ENCODE data around the gene PTBP3. TPM values are rescaled to one million over a fixed set of nuclear protein-coding genes. Genes with fewer than 3 reads are reported as not detected.

Gene PTBP3
- total and polyA plus RNA-seq, 2 of the 13 experiments (the other 11 are each of a cell fraction or from before 2014, with no cell fraction given): 52.8 to 61.1 TPM

DNA sequence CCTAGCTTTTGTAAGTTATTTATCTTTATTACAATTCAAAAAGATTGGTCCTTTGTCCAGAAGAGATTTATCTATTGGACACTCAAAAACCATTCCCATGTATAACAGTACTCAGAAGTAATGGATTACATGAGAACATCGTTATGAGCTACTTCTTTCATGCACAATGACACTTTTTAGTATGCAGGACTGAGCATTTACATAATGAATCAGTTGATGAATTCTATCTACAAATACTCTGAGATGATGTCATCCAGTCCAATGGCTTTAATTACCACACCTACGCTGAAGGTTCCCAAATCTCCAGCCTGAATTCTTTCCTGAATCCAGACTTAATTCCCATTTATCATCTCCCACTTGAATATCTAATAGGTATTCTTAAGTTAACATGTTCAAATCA, 75.3 kb downstream of the PTBP3 start:
- no peak for DNase-seq (ENCODE audit: low spot score)
- Histone ChIP-seq H3K9ac (ENCODE audit: insufficient read depth, low read depth, low read length) (no peak overlapping the region), H3K4me1 (ENCODE audit: insufficient read depth, low read length) (no peaks in the 10 kb centered on the region), H3K4me2 (ENCODE audit: low read depth, low read length) (no peak overlapping the region), H3K9me3 (ENCODE audit: low read length) (no peaks in the 10 kb centered on the region), H3K27me3 (ENCODE audit: control insufficient read depth in 1 of 2, insufficient read depth in 2 of 2, low read length in 2 of 2) (no peaks in the 10 kb centered on the region), H2AFZ (ENCODE audit: low read length) (no peak overlapping the region), H3K27ac (ENCODE audit: extremely low read length, insufficient read depth, low read length) (no peak overlapping the region), H3K4me3 (replicated peaks in 1 of 3; ENCODE audit: insufficient read depth in 1 of 3, low read depth in 2 of 3, low read length in 3 of 3) (no peak overlapping the region), H3K79me2 (ENCODE audit: insufficient read depth, low read length) (peaks cover 6% of the 10 kb centered on the region), H4K20me1 (ENCODE audit: insufficient read depth, low read length) (peaks cover 10% of the 10 kb centered on the region), H3K36me3 (replicated peaks in 1 of 2; ENCODE audit: control insufficient read depth in 1 of 2, insufficient read depth in 2 of 2, low read length in 2 of 2) (peaks cover 2 to 18% of the 10 kb centered on the region in 2 experiments)
- FAIRE-seq: no peak
- WGBS (ENCODE audit: low lambda C conversion rate): 97% methylated on average over 2 of the region's 2 CpGs
- no peak for TF ChIP-seq GLMP (CRISPR knock-in tag; IDR thresholded peaks at IDR 0.05; ENCODE audit: borderline replicate concordance)
- peak; percentile 71 for TF ChIP-seq ATF7 (IDR thresholded peaks at IDR 0.05)
- no peak for TF ChIP-seq ATF7 (CRISPR knock-in tag; IDR thresholded peaks at IDR 0.05)
- BruUV-seq (replicated peaks): no TSS peak
- ChIA-PET CTCF (ENCODE audit: low intra/inter-chr PET ratio, low total read pairs) (no interaction called here), POLR2A (no interaction called here)
- intact Hi-C loops (cut with micrococcal nuclease; ENCODE audit: unreplicated experiment): no loop called here
- in situ Hi-C loops (cut with HindIII; ENCODE audit: extremely low pct_ligation_motif_present, low pct_unique_long_range_greater_than_20kb): no loop called here
- ATAC-seq: no peak

DNA sequence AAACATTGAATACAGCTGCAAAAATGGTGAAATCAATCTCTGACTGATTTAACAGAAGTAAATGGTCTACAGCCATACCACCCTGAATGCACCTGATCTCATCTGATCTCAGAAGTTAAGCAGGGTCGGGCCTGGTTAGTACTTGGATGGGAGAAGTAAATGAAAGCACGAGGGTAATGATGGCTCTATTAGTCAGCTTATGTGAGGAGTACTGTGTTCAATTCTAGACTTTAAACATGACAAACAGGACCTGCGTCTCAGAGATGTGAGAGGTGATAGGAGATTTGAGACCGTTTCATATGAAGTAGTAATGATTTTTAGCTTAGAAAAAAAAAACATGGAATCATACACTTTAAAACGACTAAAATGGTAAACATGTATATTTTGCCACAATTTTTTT, 81.2 kb downstream of the PTBP3 start:
- Histone ChIP-seq H3K79me2 (ENCODE audit: insufficient read depth, low read length) (peaks cover 4% of the 10 kb centered on the region), H3K36me3 (replicated peaks in 1 of 2; ENCODE audit: control insufficient read depth in 1 of 2, insufficient read depth in 2 of 2, low read length in 2 of 2) (peaks cover 0 to 21% of the 10 kb centered on the region in 2 experiments; a peak in 4 of 5 replicates), H3K9ac (ENCODE audit: insufficient read depth, low read depth, low read length) (no peak overlapping the region), H2AFZ (ENCODE audit: low read length) (no peak overlapping the region), H3K27ac (ENCODE audit: extremely low read length, insufficient read depth, low read length) (no peak overlapping the region), H3K4me3 (replicated peaks in 1 of 3; ENCODE audit: insufficient read depth in 1 of 3, low read depth in 2 of 3, low read length in 3 of 3) (no peak overlapping the region), H3K9me3 (ENCODE audit: low read length) (no peaks in the 10 kb centered on the region), H3K4me1 (ENCODE audit: insufficient read depth, low read length) (no peaks in the 10 kb centered on the region), H3K27me3 (ENCODE audit: control insufficient read depth in 1 of 2, insufficient read depth in 2 of 2, low read length in 2 of 2) (no peaks in the 10 kb centered on the region), H4K20me1 (ENCODE audit: insufficient read depth, low read length) (peaks cover 7% of the 10 kb centered on the region), H3K4me2 (ENCODE audit: low read depth, low read length) (no peak overlapping the region)
- no TSS peak for BruUV-seq (replicated peaks)
- in situ Hi-C loops (cut with HindIII; ENCODE audit: extremely low pct_ligation_motif_present, low pct_unique_long_range_greater_than_20kb): no loop called here
- ATAC-seq (no peak), DNase-seq (ENCODE audit: low spot score) (no peak), FAIRE-seq (no peak)
- WGBS (ENCODE audit: low lambda C conversion rate): 94% methylated on average over 5 of the region's 5 CpGs
- intact Hi-C loops (cut with micrococcal nuclease; ENCODE audit: unreplicated experiment): no loop called here
- ChIA-PET CTCF (ENCODE audit: low intra/inter-chr PET ratio, low total read pairs) (no interaction called here), POLR2A (no interaction called here)
- TF ChIP-seq ZNF720 (CRISPR knock-in tag; IDR thresholded peaks at IDR 0.05): no peak
- TF ChIP-seq TMF1 (CRISPR knock-in tag; IDR thresholded peaks at IDR 0.05; ENCODE audit: low read depth): no peak
- TF ChIP-seq TFDP2 (CRISPR knock-in tag; IDR thresholded peaks at IDR 0.05): no peak
- TF ChIP-seq, protein P1, sequence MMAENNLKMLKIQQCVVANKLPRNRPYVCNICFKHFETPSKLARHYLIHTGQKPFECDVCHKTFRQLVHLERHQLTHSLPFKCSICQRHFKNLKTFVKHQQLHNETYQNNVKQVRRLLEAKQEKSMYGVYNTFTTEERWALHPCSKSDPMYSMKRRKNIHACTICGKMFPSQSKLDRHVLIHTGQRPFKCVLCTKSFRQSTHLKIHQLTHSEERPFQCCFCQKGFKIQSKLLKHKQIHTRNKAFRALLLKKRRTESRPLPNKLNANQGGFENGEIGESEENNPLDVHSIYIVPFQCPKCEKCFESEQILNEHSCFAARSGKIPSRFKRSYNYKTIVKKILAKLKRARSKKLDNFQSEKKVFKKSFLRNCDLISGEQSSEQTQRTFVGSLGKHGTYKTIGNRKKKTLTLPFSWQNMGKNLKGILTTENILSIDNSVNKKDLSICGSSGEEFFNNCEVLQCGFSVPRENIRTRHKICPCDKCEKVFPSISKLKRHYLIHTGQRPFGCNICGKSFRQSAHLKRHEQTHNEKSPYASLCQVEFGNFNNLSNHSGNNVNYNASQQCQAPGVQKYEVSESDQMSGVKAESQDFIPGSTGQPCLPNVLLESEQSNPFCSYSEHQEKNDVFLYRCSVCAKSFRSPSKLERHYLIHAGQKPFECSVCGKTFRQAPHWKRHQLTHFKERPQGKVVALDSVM (CRISPR knock-in tag; IDR thresholded peaks at IDR 0.05): no peak
- no peak for TF ChIP-seq ZFP82 (CRISPR knock-in tag; IDR thresholded peaks at IDR 0.05; ENCODE audit: borderline replicate concordance)
